Testis (tissue), 3 donors: ENCODE results near the gene KCP. TPM values are rescaled to one million over a fixed set of nuclear protein-coding genes. Genes with fewer than 3 reads are reported as not detected.

Experiments
- DNase-seq: peaks from one replicate; pipeline ENCODE4 v3.0.0-alpha.2; 2019
- H3K27ac ChIP-seq, 2 donors: fragments of 200-600 bp; sonication (generic); one replicate each; pipeline ENCODE4 v1.5.1; 2019
- H3K27me3 ChIP-seq: fragments of 200-600 bp; sonication (generic); one replicate; pipeline ENCODE4 v1.5.1; 2019
- H3K36me3 ChIP-seq: fragments of 200-600 bp; sonication (generic); one replicate; pipeline ENCODE4 v1.5.1; 2017; ENCODE audit warnings: low read depth; ENCODE audit errors: missing control alignments
- H3K4me1 ChIP-seq: fragments of 200-600 bp; sonication (generic); one replicate; pipeline ENCODE4 v1.5.1; 2019
- H3K4me3 ChIP-seq, 2 donors: fragments of 200-600 bp; sonication (generic); one replicate each; pipeline ENCODE4 v1.5.1; 2017 to 2019
- H3K9me3 ChIP-seq: fragments of 200-600 bp; sonication (generic); one replicate; pipeline ENCODE4 v1.5.1; 2017
- POLR2A ChIP-seq: fragments of 450-650 bp; IDR thresholded peaks from one replicate; pipeline ENCODE4 v1.6.1; 2017; ENCODE audit warnings: antibody characterized with exemption, mild to moderate bottlenecking, moderate library complexity
- WGBS, 2 donors: methylation state at CpG; one replicate each; pipeline ENCODE4 v1.1.5; 2018; 5-methylcytosine and 5-hydroxymethylcytosine counted together
- intact Hi-C: fragments of 100-400 bp; cut with DNase I; formaldehyde crosslinking; loops from one replicate; pipeline ENCODE4 v1.15.1; 2023; ENCODE audit warnings: low total_unique reads
- polyA plus RNA-seq: library from polyadenylated mRNA; stranded (reverse); fragments of 350-450 nt; fragmentation: Illumina TruSeq; extraction: RNeasy Lipid Tissue Mini Kit (QIAGEN cat#74804); gene quantifications from one replicate; pipeline ENCODE4 v1.2.3, GENCODE V29; 2014; ENCODE audit warnings: low read depth, low replicate concordance; ENCODE audit not compliant: insufficient read depth
- total RNA-seq, 2 donors: library from RNA; depleted of rRNA; stranded (reverse); fragments of >200 nt; gene quantifications; one replicate each; pipeline ENCODE4 v1.2.3, GENCODE V29; 2016
- TF ChIP-seq, protein P1 (sequence below), 3 experiments: fragments of 450-650 bp in 2 of 3; fragments of 200-600 bp in 1 of 3; sonication (generic) in 1 of 3; IDR thresholded peaks; one replicate each; pipeline ENCODE4 v1.5.1; 2016 to 2019; ENCODE audit warnings: antibody characterized with exemption in 3 of 3, mild to moderate bottlenecking in 2 of 3, moderate library complexity in 1 of 3

The KCP gene
- total and polyA plus RNA-seq, 3 donors from 2014 or later = 0.68 to 1.4 (median 1.2) TPM

DNA sequence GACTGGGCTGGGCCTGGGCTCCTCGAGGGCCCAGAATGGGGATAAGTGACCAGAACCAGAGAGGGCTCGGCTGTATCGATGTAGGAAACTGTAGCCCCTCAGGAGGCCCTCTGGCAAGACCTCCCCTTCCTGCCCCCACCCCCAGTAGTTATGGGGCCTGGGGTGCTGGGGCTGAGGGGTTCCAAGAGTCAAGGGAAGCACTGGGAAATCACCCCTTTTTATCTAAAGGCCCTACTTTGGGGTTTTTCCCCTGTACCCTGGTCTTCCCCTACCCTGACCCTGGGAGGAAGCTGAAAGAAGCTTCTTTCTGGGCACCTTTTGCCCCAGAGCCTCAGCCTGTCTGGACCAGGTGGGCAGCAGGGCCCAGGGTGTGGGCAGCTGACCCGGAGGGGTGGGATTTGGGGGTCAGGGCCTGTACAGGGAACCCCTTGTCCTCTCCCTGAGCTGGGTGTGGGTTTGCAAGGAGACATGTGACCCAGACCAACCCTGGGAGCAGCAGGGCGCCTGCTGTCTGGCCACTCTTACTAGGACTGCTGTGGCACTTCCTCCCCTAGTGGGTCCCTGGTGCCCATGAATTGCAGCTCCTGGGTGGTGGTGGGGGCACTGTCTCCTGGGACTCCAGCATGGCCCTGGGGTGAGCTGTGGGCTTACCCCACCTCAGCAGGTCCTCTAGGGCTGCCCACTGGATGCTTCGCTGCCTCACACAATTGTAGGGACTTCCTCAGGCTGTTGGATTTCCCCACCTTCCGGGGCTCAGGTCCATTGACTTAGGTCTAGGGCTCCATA, 28.8 kb upstream of the KCP start:
- WGBS, 2 donors = 26 to 55% methylated on average over 4 to 7 of the region's 7 CpGs
- DNase-seq = no peak
- intact Hi-C loops = no loop called here
- TF ChIP-seq, protein P1, sequence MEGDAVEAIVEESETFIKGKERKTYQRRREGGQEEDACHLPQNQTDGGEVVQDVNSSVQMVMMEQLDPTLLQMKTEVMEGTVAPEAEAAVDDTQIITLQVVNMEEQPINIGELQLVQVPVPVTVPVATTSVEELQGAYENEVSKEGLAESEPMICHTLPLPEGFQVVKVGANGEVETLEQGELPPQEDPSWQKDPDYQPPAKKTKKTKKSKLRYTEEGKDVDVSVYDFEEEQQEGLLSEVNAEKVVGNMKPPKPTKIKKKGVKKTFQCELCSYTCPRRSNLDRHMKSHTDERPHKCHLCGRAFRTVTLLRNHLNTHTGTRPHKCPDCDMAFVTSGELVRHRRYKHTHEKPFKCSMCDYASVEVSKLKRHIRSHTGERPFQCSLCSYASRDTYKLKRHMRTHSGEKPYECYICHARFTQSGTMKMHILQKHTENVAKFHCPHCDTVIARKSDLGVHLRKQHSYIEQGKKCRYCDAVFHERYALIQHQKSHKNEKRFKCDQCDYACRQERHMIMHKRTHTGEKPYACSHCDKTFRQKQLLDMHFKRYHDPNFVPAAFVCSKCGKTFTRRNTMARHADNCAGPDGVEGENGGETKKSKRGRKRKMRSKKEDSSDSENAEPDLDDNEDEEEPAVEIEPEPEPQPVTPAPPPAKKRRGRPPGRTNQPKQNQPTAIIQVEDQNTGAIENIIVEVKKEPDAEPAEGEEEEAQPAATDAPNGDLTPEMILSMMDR (IDR thresholded peaks at IDR 0.05) = no peak
- Histone ChIP-seq H3K36me3 (no peaks in the 10 kb centered on the region), H3K27me3 (no peaks in the 10 kb centered on the region), H3K27ac (no peak overlapping the region), H3K4me1 (peaks cover 4% of the 10 kb centered on the region), H3K9me3 (no peaks in the 10 kb centered on the region), H3K4me3 (peak overlapping the region; percentile 45 to 56)

DNA sequence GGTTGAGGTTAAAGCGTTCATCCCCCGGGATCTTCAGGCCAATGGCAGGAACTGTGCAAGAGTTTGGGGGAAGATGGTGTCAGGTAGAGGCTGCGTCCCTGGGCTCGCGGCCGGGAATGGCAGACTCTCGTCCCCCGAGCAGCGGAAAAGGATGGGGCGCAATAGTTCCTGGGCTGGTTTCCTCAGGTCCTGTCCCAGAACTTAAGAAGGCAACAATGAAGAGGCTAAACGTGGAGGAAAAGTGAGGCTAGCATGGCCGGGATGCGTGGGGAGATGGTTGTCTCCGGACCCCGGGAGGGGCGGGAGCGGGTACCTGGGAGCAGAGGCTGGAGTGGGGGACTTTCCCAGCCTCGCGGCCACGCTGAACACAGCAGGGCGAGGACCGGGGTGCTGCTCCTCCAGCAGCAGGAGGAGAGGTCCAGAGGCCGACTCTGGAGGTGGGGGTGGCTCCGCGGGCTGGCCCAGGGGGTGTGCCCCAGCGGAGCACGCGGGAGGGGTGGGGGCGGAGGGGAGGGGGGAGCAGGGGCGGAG, 28.1 kb upstream of the KCP start:
- H3K9me3 ChIP-seq = no peaks in the 10 kb centered on the region
- peaks cover 4% of the 10 kb centered on the region for H3K4me1 ChIP-seq
- TF ChIP-seq, protein P1 (IDR thresholded peaks at IDR 0.05) = no peak
- no peak for TF ChIP-seq POLR2A
- intact Hi-C loops = no loop called here
- WGBS, 2 donors = 0 to 3% methylated on average over 10 to 23 of the region's 30 CpGs
- H3K4me3 ChIP-seq = peak overlapping the region; percentile 45 to 56
- no peak overlapping the region for H3K27ac ChIP-seq
- no peaks in the 10 kb centered on the region for H3K36me3 ChIP-seq
- no peaks in the 10 kb centered on the region for H3K27me3 ChIP-seq
- no peak for DNase-seq

DNA sequence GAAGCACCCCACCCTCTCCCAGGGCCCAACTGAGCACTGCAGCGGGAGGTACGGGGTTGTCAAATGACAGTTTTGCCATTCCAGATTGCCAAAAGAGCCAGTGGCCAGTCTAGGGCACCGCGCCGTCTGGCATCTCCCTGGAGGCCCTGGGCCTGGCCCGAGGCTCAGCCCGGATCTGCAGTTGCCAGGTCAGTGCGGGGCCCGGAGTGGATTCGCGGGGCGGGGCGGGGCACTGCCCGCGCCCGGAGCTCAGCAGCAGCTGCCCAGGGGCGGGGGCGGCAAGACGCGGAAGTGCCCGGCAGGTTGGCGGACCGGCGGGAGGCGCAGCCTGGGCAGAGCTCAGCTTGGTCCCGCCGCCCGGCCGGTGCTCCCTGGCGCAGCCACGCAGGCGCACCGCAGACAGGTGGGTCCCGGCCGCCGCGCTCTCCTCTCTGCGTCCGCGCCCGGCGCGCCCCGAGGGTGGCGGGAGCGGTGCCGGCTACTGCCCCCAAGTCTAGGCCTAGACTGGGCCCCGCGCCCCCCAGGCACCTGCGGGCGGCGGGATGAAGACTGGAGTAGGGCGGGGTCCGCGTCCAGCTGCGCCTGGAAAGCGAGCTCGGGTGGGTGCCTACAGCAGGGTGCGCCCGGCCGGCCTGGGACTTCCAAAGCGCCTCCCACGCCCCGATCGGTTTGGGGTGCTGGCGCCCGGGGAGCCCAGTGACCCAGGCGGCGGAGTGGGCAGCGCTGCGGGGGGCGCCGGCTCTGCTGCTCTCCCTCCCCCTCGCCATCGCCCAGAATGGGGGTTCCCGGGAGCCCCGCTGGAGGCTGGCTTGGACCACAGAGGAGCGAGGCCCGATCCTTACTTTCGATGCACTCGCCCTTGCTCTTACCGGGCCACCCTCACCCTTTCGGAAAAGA, 27.4 kb upstream of the KCP start, which contains the start of gene IRF5:
Gene IRF5 (plus strand): TSS at position 281 of the 897 bp plus-strand sequence. CDS start 4,155 bp downstream, outside the sequence.
- no peak for TF ChIP-seq POLR2A
- TF ChIP-seq, protein P1 (IDR thresholded peaks at IDR 0.05) = no peak
- WGBS, 2 donors = 0 to 2% methylated on average over 2 to 51 of the region's 83 CpGs
- H3K36me3 ChIP-seq = no peaks in the 10 kb centered on the region
- intact Hi-C loops = no loop called here
- H3K4me1 ChIP-seq = peaks cover 4% of the 10 kb centered on the region
- no peak for DNase-seq
- peak within 1 kb of the TSS; percentile 45 to 56 for H3K4me3 ChIP-seq
- no peaks in the 10 kb centered on the region for H3K9me3 ChIP-seq
- no peaks in the 10 kb centered on the region for H3K27me3 ChIP-seq
- H3K27ac ChIP-seq = no peak within 1 kb of the TSS

DNA sequence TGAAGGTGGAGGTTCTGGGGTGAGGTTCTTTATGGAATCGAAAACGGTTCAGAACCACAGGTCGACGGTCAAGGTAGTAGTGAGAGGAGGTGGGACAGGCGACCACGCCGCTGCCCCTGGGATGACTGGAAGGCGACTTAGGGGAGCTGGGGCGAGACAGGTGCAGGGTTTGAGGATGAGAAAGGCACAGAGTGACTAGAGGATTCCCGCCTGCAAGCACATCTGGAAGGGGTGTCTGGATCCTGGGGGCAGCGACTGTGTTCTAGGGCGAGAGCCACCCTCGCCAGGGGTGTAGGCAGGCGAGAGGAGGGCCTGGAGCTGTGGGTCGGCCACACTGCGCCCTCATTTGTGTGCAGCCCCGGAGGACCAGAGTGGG, 26.8 kb upstream of the KCP start:
- Histone ChIP-seq H3K4me3 (peak overlapping the region in 1 of 2 donors; percentile 56), H3K9me3 (no peaks in the 10 kb centered on the region), H3K27ac (no peak overlapping the region), H3K36me3 (no peaks in the 10 kb centered on the region), H3K27me3 (no peaks in the 10 kb centered on the region), H3K4me1 (peaks cover 4% of the 10 kb centered on the region)
- 49 to 53% methylated on average over 14 to 17 of the region's 17 CpGs for WGBS, 2 donors
- intact Hi-C loops = no loop called here
- no peak for TF ChIP-seq POLR2A
- DNase-seq = no peak

DNA sequence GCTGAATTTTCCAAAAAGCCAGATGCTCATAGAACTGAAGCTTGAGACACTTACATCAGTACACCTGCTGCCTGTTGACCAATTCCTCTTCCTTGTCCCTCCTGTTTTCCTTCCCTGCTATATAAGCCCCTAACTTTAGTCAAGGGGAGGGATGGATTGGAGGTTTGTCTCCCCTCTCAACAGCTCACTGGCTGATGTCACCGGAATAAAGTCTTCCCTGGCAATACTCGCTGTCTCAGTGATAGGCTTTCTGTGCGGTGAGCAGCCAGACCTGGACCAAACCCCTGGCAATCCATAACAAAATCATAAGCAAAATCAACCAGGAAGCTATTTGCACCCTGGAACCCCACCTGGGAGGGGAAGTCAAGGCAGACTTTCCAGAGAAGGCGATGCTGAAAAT, 26.3 kb upstream of the KCP start:
- WGBS, 2 donors = 67 to 85% methylated on average over 4 of the region's 4 CpGs
- intact Hi-C loops = no loop called here
- Histone ChIP-seq H3K27me3 (no peaks in the 10 kb centered on the region), H3K4me3 (no peak overlapping the region), H3K4me1 (peaks cover 4% of the 10 kb centered on the region), H3K27ac (no peak overlapping the region), H3K9me3 (no peaks in the 10 kb centered on the region), H3K36me3 (no peaks in the 10 kb centered on the region)
- DNase-seq = no peak
- TF ChIP-seq POLR2A = no peak
